Activated CD8-positive, alpha-beta memory T cell treated with anti-CD3 and anti-CD28 coated beads for 4 hours (primary cell): ENCODE data around the gene NCOA3.
"Not testable (repeated sequence)": the region's sequence is repeated elsewhere in the genome, so short reads cannot be mapped to it uniquely, and the experiment has no call there.

Experiments used
- DNase-seq, 2 donors: peaks; one replicate each; pipeline ENCODE4 v3.0.0-alpha.2; 2020; ENCODE audit warnings: low read depth in 2 of 2

NCOA3 gene

GRCh38 chr20:47561603-47562583 is 60.2 kb downstream of the NCOA3 start:
- no peak for DNase-seq

GRCh38 chr20:47566269-47566668 is 64.6 kb downstream of the NCOA3 start:
- no peak for DNase-seq

- no peak for DNase-seq
These were observed 66.3 kb downstream of the NCOA3 start for GRCh38 chr20:47568019-47568418.

- DNase-seq, result no peak
These were observed 67.2 kb downstream of the NCOA3 start for GRCh38 chr20:47568837-47569410.

- no peak for DNase-seq
These were observed 69.7 kb downstream of the NCOA3 start for GRCh38 chr20:47571426-47571825.

GRCh38 chr20:47572105-47572729 is 70.5 kb downstream of the NCOA3 start:
- DNase-seq, result no peak

- DNase-seq, result no peak
These were observed 71.9 kb downstream of the NCOA3 start for GRCh38 chr20:47573559-47573958.

- no peak for DNase-seq
These were observed 73.1 kb downstream of the NCOA3 start for GRCh38 chr20:47574616-47575364.

- DNase-seq, result no peak
These were observed 74.9 kb downstream of the NCOA3 start for GRCh38 chr20:47576516-47577033.

GRCh38 chr20:47577314-47577713 is 75.6 kb downstream of the NCOA3 start:
- DNase-seq, result no peak

- DNase-seq, result no peak
These were observed 76.9 kb downstream of the NCOA3 start for GRCh38 chr20:47578543-47578942.

- not testable (repeated sequence) for DNase-seq
These were observed 79.0 kb downstream of the NCOA3 start for GRCh38 chr20:47580686-47581085.

GRCh38 chr20:47581090-47581489 is 79.4 kb downstream of the NCOA3 start:
- no peak for DNase-seq

GRCh38 chr20:47583551-47583950 is 81.9 kb downstream of the NCOA3 start:
- no peak for DNase-seq

- DNase-seq, result no peak
These were observed 83.5 kb downstream of the NCOA3 start for GRCh38 chr20:47585087-47585747.

GRCh38 chr20:47586649-47587294 is 85.1 kb downstream of the NCOA3 start:
- DNase-seq, result no peak

GRCh38 chr20:47588158-47588557 is 86.5 kb downstream of the NCOA3 start:
- no peak for DNase-seq

- DNase-seq, result no peak
These were observed 89.5 kb downstream of the NCOA3 start for GRCh38 chr20:47591231-47591630.

- DNase-seq, result no peak
These were observed 92.5 kb downstream of the NCOA3 start for GRCh38 chr20:47594157-47594556.

- not testable (repeated sequence) for DNase-seq
These were observed 93.5 kb downstream of the NCOA3 start for GRCh38 chr20:47595138-47595537.
